MG63 (cell line): Measurements from ENCODE around the gene SLC51B. TPM values are rescaled to one million over a fixed set of nuclear protein-coding genes. Genes with fewer than 3 reads are reported as not detected.
"Not testable (repeated sequence)": the region's sequence is repeated elsewhere in the genome, so short reads cannot be mapped to it uniquely, and the experiment has no call there.

Source experiments
- DNase-seq: peaks from one replicate; pipeline ENCODE4 v3.0.0-alpha.2; 2020
- H3K27me3 ChIP-seq: fragments of 250-450 bp; sonication (Bioruptor Pico); 2 replicates; pipeline ENCODE4 v1.5.1; 2020; ENCODE audit warnings: mild to moderate bottlenecking, moderate library complexity
- H3K36me3 ChIP-seq: fragments of 250-450 bp; sonication (Bioruptor Pico); 2 replicates; pipeline ENCODE4 v1.5.1; 2020; ENCODE audit warnings: mild to moderate bottlenecking, moderate library complexity
- H3K4me3 ChIP-seq: fragments of 250-450 bp; sonication (Bioruptor Pico); 2 replicates; pipeline ENCODE4 v1.5.1; 2020; ENCODE audit warnings: mild to moderate bottlenecking, moderate library complexity
- H3K9me3 ChIP-seq: fragments of 250-450 bp; sonication (Bioruptor Pico); 2 replicates; pipeline ENCODE4 v1.5.1; 2020; ENCODE audit warnings: mild to moderate bottlenecking, moderate library complexity
- total RNA-seq: library from RNA; depleted of rRNA; stranded (reverse); fragments of >200 nt; shearing (Covaris generic); gene quantifications from 2 replicates; pipeline ENCODE4 v1.2.3, GENCODE V29; 2014; ENCODE audit warnings: low replicate concordance; rRNA removed

SLC51B gene
- total RNA-seq, 1 experiment from 2014 or later: not detected

DNA sequence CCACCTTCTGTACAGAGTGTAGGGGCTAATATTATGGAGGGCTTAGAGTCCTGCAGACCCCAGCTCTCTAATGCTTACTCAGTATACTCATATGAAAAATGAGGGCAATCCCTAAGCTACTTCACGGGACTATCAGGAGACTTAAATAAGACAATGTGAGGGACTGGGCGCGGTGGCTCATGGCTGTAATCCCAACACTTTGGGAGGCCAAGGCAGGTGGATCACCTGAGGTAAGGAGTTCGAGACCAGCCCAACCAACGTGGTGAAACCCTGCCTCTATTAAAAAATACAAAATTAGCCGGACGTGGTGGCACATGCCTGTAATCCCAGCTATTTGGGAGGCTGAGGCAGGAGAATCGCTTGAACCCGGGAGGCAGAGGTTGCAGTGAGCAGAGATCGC lies 54.6 kb downstream of the SLC51B start:
- DNase-seq, H3K4me3 ChIP-seq, H3K27me3 ChIP-seq, H3K9me3 ChIP-seq: not testable (repeated sequence)
- H3K36me3 ChIP-seq: peaks cover 41% of the 10 kb centered on the region

DNA sequence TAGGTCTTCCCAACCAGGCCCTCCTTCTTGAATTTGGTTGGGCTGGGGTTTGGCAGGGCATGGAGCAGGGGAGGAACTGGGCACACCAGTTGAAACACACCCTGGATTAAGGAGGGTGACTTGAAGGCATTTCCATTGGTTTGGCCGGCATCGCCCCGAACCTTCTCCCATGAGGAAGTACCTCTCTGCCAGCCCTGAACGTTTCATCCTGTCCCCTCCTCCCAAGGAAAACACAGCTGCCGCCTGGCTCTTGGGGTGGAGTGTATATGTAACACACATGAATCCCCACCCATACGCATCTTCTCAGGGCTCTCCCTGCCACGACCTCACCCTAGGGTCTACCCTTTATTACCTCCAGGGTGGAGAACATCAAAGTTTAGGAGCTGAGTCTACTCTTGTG lies 55.3 kb downstream of the SLC51B start:
- Histone ChIP-seq H3K27me3 (no peaks in the 10 kb centered on the region), H3K9me3 (no peaks in the 10 kb centered on the region), H3K36me3 (peaks cover 43% of the 10 kb centered on the region), H3K4me3 (no peak overlapping the region)
- DNase-seq: no peak

DNA sequence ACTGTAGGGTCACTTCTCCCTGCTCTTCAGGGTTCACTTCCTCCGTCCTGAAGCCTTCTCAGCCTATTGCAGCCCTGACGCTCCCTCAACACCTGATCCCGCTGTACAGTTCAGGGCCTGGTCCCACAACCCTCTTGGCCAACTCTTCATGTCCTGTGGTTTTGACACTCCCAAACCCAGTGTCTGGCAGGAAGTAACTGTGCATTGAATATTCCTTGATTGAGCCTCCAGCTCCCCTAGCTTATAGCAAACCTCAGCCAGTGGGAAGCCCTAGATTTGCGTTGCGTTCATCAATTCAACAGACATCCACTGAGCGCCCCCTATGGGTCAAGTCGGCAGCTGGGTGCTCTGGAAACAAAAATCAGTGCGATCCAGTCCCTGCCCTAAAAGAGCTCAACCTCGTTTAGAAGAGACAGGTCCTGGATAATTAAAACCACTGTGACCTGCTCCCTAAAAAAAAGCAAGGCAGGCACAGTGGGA lies 56.3 kb downstream of the SLC51B start:
- Histone ChIP-seq H3K4me3 (no peak overlapping the region), H3K36me3 (peaks cover 52% of the 10 kb centered on the region), H3K9me3 (no peaks in the 10 kb centered on the region), H3K27me3 (no peaks in the 10 kb centered on the region)
- peak; percentile 47 for DNase-seq

DNA sequence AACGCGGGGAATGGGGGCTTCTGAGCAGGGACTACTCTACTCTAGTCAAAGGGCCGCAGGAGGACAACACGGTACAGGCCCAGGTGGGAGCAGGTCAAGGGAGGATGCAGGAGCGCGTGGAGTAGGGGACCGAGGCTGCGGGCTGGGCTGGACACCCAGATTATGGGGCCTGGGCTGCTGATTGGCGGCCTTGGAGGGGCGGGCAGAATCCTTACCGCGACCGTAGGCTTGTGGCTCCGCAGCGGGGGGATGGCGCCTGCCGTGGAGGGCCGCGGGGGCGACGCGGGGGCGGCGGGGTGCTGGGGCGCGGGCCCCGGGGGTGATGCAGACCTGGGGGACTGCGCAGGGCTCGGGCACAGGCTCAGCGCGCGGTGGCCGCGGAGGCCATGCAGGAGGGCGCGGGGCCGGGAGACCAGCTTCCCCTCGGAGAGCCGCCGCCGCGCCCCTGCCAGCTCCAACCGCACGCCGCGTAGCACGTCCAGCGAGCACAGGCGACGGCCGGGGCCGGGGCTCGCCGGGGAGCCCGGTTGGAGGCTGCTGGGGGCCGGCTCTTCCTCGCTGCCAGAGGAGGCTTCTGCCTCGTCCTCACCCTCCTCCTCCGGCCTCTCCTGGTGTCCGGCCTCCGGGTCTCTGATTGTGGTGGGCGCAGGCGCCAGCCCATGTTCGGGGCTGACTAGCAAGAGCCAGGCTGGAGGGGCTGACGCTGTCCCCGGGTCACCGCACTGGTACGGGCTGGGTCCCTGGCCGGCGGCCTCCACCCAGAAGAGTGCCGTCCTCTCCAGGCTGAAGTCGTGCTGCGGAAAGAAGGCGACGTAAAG lies 56.9 kb downstream of the SLC51B start:
- H3K27me3 ChIP-seq: no peaks in the 10 kb centered on the region
- no peaks in the 10 kb centered on the region for H3K9me3 ChIP-seq
- no peak for DNase-seq
- H3K4me3 ChIP-seq: no peak overlapping the region
- peaks cover 52% of the 10 kb centered on the region for H3K36me3 ChIP-seq

DNA sequence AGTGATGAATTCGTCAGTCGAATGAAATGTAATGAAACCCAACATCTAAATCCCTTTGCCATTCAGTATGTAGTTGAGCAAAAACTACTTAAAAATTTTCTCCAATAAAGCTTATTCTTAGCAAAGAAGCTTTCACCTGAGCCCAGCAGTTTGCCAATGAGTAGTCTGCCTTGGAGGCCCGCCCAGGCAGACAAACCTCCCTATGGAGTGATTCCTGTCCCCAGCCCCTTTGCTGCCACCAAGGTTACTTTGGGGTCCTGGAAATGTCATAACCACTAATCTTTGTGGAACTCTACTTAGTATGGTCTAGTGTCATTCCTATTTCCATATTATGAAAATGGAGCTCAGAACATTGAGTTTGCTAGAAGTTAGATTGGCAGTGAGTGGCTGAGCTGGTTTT lies 57.7 kb downstream of the SLC51B start:
- H3K4me3 ChIP-seq: no peak overlapping the region
- DNase-seq: no peak
- H3K36me3 ChIP-seq: peaks cover 54% of the 10 kb centered on the region
- H3K9me3 ChIP-seq: no peaks in the 10 kb centered on the region
- no peaks in the 10 kb centered on the region for H3K27me3 ChIP-seq

Other genes starting within 250 kb of the SLC51B start
- gene PIF1, start 219.7 kb upstream of the SLC51B start, total RNA-seq: 8.1 and 8.5 TPM in 2 replicates
- gene PLEKHO2, start 203.5 kb upstream of the SLC51B start, total RNA-seq: 10.9 and 25.0 TPM in 2 replicates
- gene ANKDD1A, start 133.5 kb upstream of the SLC51B start, total RNA-seq: 3.3 and 4.7 TPM in 2 replicates
- gene SPG21, start 55.5 kb upstream of the SLC51B start, total RNA-seq: 116 and 137 TPM in 2 replicates
- 17.8 and 21.5 TPM in 2 replicates for gene MTFMT, start 15.7 kb upstream of the SLC51B start, total RNA-seq
- 2.7 and 4.7 TPM in 2 replicates for gene RASL12, start 22.6 kb downstream of the SLC51B start, total RNA-seq
- not detected in 2 replicates for gene KBTBD13, start 31.4 kb downstream of the SLC51B start, total RNA-seq
- 0.43 and 1.0 TPM in 2 replicates for gene UBAP1L, start 69.8 kb downstream of the SLC51B start, total RNA-seq
- gene PDCD7, start 88.4 kb downstream of the SLC51B start, total RNA-seq: 32.6 and 43.7 TPM in 2 replicates
- 46.4 and 60.5 TPM in 2 replicates for gene CLPX, start 140.0 kb downstream of the SLC51B start, total RNA-seq
- not detected in 2 replicates for gene CILP, start 166.1 kb downstream of the SLC51B start, total RNA-seq
- 6.3 and 10.2 TPM in 2 replicates for gene PARP16, start 241.5 kb downstream of the SLC51B start, total RNA-seq